Stimulated activated naive CD8-positive, alpha-beta T cell treated with anti-CD3 and anti-CD28 coated beads, Interleukin-15, Interleukin-2, amounts not matched to agents 100 U/mL and 50 U/mL, for 24 hours (primary cell): ENCODE measurements around the gene SIRT7.

Experiments
- ATAC-seq: fragments of 150-1000 bp; cut with Tn5 transposase; one replicate; pipeline ENCODE4 v1.10.0; 2021
- DNase-seq: peaks from one replicate; pipeline ENCODE4 v3.0.0; 2021

SIRT7 gene

GRCh38 chr17:81885869-81886548 is 32.0 kb downstream of the SIRT7 start:
- no peak for DNase-seq
- ATAC-seq = no peak

- no peak for DNase-seq
- ATAC-seq = no peak
These were observed 32.5 kb downstream of the SIRT7 start for GRCh38 chr17:81885454-81885853.

- no peak for ATAC-seq
- no peak for DNase-seq
These were observed 33.0 kb downstream of the SIRT7 start for GRCh38 chr17:81884968-81885367.

- no peak for DNase-seq
These were observed 33.5 kb downstream of the SIRT7 start for GRCh38 chr17:81884520-81884919.

GRCh38 chr17:81879121-81879520 is 38.9 kb downstream of the SIRT7 start:
- ATAC-seq = no peak
- DNase-seq = no peak

More at GRCh38 chr17:81884520-81884919, 33.5 kb downstream of the SIRT7 start:
- ATAC-seq = no peak

GRCh38 chr17:81878294-81878693 is 39.7 kb downstream of the SIRT7 start:
- DNase-seq (no peak), ATAC-seq (no peak)

GRCh38 chr17:81877569-81877968 is 40.4 kb downstream of the SIRT7 start:
- ATAC-seq (no peak), DNase-seq (no peak)

GRCh38 chr17:81871387-81872230 is 46.4 kb downstream of the SIRT7 start:
- ATAC-seq = no peak
- DNase-seq = peak; percentile 98

GRCh38 chr17:81870981-81871386 is 47.0 kb downstream of the SIRT7 start, which contains the start of gene ARHGDIA:
TSS of gene ARHGDIA (minus strand) at chr17:81871337. CDS start at chr17:81869930, 1,407 bp downstream.
- ATAC-seq (peak; percentile 53), DNase-seq (no peak)

GRCh38 chr17:81870131-81870980 is 47.6 kb downstream of the SIRT7 start:
- ATAC-seq (peak; percentile 5), DNase-seq (peak; percentile 61)

GRCh38 chr17:81869221-81870130 is 48.5 kb downstream of the SIRT7 start:
- DNase-seq (peak; percentile 78), ATAC-seq (peak; percentile 15)

GRCh38 chr17:81868674-81869220 is 49.2 kb downstream of the SIRT7 start:
- DNase-seq (peak; percentile 37), ATAC-seq (no peak)

GRCh38 chr17:81867991-81868673 is 49.8 kb downstream of the SIRT7 start:
- peak; percentile 33 for DNase-seq
- no peak for ATAC-seq

- ATAC-seq (no peak), DNase-seq (peak; percentile 49)
These were observed 50.6 kb downstream of the SIRT7 start for GRCh38 chr17:81867170-81867990.

- ATAC-seq = no peak
- DNase-seq = no peak
These were observed 51.4 kb downstream of the SIRT7 start for GRCh38 chr17:81866440-81867169.

- no peak for DNase-seq
These were observed 52.1 kb downstream of the SIRT7 start for GRCh38 chr17:81865733-81866439.

GRCh38 chr17:81865358-81865732 is 52.6 kb downstream of the SIRT7 start:
- ATAC-seq = no peak
- DNase-seq = no peak

More at GRCh38 chr17:81865733-81866439, 52.1 kb downstream of the SIRT7 start:
- no peak for ATAC-seq
